ENCODE measurements around the gene CAMK1D.

The CAMK1D gene

GRCh38 chr10:12500381-12501303 lies 151.3 kb downstream of the CAMK1D start:
- DNase-seq, result no peak

DNA sequence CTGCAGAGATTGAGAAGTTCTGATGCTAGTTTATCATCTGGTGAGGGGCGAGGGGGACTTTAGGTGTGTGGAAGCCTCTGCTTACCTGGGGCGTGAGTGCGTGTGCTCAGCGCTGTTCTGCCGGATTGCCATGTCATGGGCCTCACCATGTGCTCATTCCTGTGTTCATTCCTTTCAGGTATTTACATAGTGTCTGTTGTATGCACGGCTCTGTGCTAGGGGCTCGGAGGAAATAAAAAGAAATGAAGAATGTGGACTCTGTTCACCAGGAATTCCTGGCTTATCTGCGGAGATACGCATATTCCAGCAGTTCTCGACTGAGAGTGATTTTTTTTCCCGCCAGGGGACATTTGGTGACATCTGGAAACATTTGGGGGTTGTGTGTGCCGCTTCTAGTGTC lies 152.0 kb downstream of the CAMK1D start:
- DNase-seq, result no peak

DNA sequence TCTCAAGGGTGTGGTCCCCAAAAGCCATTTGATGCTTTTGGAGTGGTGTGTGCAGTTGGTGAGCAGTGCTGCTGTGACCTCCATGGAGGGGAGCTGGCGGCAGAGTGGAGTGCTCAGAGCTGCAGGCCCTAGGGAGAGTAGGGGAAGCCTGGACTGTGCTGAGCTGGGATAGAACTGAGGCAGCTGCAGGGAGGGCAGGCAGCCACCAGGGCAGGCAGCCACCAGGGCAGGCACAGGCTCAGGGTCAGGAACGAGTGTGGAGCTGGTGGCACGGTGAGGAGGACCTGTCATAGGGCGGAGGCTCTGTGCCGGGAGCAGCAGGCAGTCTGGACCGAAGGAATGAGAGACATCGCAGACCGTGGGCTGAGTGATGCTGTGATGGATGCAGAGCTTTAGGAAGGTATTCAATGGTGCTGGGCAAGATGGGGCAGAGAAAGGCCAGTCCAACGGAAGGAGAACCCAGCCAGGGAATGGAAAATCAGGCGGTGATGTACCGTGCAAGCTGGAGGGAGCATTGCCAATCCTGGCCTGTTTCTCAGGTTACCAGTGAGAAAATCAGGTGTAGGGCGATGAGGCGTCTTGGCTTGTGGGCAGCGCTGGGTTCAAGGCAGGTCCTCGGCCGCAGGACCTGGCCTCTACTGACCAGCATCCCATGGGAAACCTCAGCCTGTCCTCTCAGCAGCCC lies 152.6 kb downstream of the CAMK1D start:
- DNase-seq, result no peak

DNA sequence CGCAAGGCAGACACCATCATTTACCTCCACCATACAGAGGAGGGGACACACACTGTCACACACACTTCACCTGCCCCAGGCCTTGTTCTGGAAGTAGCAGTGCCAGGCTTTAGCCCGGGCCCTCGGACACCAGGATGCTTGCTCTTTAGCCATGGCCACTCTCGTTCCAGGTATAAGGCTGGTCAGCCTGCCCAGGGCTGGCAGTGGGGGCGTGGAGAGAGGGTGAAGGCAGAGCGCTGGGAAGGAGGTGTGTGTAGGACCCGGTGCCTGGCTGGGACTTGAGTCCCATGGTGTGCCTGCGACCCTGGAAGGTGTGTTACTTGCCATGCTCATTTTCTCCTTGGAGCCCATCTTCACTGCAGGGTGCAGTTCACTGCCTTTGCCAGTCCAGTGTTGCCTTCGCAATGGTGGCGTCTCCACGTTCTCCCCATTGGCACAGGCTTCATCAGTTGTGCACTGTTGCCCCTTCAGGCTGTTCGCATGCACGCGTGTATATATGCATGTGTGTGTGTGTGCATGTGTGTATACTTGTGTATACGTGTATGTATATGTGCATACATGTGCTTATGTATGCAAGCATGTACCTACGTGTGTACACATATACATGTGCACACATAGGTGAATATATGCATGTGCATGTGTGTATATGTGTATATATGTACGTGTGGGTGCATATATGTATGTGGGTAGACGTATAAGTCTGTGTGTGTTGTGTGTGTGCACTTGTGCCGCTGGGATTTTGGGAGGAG lies 153.4 kb downstream of the CAMK1D start:
- DNase-seq, result no peak

DNA sequence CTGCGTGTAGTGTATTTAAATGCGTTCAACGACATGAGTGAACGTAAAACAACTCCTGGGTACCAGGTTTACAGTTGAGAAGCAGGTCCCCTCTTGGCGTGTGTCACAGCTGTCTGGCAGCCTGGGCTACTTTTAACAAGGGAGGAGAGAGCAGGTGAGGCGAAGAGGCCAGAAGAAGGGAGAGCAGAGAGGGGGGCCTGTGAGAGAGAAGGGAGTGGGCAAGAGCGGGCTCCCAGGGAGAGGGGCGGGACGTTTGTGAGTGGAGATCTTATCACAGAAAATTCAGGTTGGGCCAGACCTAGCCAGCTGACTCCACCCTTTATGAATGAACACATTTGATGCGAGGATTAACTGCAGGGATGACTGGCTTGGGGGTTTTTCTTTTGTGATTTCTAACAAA lies 154.0 kb downstream of the CAMK1D start:
- no peak for DNase-seq

DNA sequence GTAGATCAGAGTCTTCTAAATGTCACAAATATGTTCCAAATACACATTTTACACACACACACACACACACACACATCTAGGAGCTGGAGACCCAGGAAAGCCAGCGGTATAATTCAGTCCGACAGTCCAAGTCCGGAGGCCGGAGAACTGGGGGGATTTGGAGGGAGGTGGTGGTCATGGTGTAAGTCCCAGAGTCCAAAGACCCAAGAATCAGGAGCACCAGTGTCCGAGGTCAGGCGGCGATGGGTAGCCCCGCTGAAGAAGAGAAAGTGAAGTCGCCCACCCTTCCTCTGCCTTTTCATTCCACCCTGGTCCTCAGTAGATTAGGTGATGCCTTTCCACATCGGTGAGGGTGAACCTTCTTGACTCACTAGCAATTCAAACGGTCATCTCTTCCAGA lies 154.8 kb downstream of the CAMK1D start:
- DNase-seq, result no peak

GRCh38 chr10:12504628-12505027 lies 155.3 kb downstream of the CAMK1D start:
- DNase-seq, result no peak

DNA sequence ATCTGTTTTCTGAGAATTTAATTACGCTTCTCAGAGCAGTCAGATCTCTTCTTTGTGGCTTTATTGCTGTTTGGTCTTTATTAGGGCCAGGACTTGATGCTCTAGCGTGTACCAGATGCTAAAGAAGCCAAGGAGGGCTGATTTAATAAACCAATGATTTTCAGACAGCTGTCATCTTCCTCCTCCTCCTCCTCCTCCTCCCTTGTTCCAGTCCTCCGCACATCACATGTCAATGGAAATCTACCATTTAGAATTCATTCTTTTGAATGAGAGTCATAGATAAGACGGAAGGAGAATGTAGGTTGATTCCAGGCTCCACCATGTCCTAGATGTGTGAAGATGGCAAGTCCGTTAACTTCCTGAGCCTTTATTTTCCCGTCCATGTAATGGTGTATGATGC lies 156.3 kb downstream of the CAMK1D start:
- DNase-seq, result no peak

DNA sequence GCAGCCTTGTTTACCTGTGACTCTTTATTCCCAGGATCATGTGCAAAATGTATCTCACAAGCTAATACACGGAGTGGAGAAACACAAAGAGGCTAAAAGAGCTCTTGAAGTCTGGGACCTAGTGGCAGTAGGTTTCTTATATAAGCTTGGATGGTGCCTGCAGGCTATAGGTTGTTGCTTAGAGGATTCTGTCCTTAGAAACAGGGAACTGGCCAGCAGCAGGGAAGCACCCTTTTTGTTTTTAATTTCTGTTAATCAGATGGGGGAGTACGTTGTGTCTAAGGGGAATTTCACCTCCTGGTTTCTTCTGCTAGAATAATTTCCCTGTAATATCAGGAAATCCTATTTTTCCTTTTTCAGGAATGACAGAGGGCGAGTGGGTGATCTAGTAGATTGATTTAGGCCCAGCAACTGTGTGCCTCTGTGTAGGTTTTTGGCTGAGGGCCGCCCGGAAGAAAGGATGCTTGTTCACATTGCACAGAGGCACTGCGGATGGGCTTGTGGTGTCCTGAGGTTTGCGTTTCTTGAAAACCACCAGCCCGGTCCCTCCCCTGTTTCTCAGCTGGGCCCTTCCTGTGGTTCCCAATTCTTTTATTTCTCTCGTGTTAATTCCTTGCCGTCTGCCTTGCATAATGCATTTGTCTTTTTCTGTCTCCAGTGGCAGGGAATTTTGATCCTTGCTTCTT lies 158.0 kb downstream of the CAMK1D start:
- no peak for DNase-seq

DNA sequence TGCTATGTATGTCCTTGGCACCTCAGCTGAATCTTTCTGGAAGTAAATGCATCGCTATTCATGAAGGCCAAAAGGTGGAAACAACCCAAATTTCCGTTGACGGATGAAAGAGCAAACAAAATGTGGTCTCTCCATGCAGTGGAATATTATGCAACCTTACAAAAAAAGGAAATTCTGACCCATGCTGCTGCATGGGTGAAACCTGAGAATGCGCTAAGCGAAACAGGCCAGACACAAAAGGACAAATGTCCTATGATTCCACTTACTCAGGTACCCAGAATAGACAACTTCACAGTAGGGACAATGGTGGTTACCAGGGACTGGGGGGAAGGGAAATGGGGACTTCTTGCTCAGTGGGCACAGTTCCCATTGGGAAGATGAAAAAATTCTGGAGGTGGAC lies 158.8 kb downstream of the CAMK1D start:
- DNase-seq, result no peak

DNA sequence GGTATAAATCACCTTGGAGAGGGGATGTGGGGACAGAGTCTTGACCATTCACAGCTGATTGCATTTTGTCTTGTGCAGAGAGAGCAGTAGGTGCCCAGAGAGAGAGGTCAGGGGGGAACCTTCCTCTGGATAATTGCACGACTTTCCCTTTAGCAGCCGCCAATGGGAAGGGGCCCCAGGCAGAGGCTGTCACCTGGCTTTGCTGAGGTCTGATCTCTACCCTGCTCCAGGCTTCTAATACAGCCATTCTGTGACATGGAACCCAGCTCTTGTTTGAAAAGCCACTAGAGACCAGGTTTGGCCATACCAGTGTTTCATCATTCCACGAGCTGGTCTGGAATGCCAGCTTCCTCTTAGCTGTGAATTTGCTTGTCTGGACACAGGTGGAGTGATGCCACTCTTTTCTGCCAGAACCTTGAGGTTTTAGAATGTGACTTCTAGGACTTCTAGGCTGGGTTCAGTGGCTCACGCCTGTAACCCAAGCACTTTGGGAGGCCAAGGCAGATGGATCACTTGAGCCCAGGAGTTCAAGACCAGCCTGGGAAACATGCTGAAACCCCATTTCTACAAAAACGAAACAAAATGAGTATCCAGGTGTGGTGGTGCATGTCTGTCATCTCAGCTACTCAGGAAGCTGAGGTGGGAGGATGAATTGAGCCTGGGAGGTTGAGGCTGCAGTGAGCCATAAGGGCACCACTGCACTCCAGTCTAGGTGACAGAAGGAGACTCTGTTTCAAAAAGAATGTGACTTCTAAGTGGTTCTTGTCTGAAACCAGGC lies 159.9 kb downstream of the CAMK1D start:
- DNase-seq, result peak; percentile 19

GRCh38 chr10:12509794-12510100 lies 160.4 kb downstream of the CAMK1D start:
- no peak for DNase-seq

- DNase-seq, result no peak
These were observed 161.2 kb downstream of the CAMK1D start for GRCh38 chr10:12510501-12510941.

- DNase-seq, result no peak
These were observed 161.6 kb downstream of the CAMK1D start for GRCh38 chr10:12510984-12511383.

GRCh38 chr10:12511651-12512050 lies 162.3 kb downstream of the CAMK1D start:
- no peak for DNase-seq

GRCh38 chr10:12512332-12513002 lies 163.1 kb downstream of the CAMK1D start:
- no peak for DNase-seq

DNA sequence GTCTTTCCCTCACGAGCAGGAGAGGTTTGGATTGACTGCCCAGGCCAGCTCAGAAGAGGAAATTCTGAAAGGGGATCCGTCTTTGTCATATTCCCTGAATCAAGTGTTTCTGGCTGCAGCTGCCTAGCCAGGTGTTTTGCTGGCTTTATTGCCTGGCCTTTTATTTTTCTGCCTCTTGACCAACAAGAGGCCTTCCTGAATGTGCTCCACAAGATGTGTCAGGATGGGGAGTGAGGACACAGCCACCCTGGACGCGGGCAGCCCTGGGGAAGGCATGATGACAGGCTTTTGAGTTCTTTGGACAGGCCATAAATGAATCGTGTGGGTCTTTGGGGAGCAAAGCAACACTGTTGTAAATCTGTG lies 163.6 kb downstream of the CAMK1D start:
- DNase-seq, result no peak

- DNase-seq, result no peak
These were observed 164.7 kb downstream of the CAMK1D start for GRCh38 chr10:12513775-12514673.

DNA sequence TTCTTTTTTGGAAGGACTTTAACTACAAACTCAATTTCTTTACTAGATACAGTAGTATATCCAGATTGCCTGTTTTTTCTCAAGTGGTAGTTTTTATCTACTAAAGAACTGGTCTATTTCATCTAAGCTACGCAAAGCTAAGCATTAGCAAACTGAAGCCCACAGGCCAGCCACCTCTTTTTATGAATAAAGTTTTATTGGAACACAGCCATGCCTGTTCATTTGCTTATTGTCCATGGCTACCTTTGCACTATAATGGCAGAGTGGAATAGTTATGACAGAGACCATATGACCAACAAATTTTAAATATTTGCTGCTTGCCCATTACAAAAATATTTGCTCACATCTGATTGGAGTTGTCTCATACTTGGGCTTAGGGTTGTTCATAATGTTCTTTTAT lies 168.7 kb downstream of the CAMK1D start:
- no peak for DNase-seq

DNA sequence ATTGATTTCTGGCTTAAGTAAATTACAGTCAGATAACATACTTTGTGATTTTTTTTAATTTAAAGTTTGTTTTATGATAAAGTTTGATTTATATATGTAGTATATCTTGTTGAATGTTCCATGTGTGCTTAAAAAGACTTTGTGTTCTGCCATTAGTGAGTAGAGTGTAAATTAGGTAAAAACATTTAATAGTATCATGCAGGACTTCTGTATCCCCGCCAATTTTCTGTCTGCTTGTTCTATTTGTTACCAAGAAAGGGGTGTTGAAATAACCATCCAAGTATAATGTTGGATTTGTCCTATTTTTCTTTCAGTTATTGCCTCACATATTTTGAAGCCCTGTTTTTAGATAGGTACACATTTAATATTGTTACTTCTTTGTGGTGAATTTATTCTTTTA lies 172.1 kb downstream of the CAMK1D start:
- DNase-seq, result no peak

- no peak for DNase-seq
These were observed 177.0 kb downstream of the CAMK1D start for GRCh38 chr10:12526311-12526710.
